H1 (cell line): ENCODE results near the gene GDAP1L1.

Experiments used
- RBBP5 ChIP-seq: IDR thresholded peaks from 2 replicates; pipeline ENCODE4 v1.7.1; 2012; ENCODE audit warnings: low read depth, mild to moderate bottlenecking, inconsistent platforms, low read length, moderate library complexity, borderline replicate concordance
- TF ChIP-seq, protein P1 (sequence below), 3 experiments: IDR thresholded peaks; 1 replicate in 2 of 3; 2 replicates in 1 of 3; pipeline versions ENCODE4 v1.5.1 to v1.6.1; 2011; ENCODE audit warnings: low read length in 3 of 3, mild to moderate bottlenecking in 3 of 3, inconsistent platforms in 2 of 3, low read depth in 1 of 3, moderate library complexity in 1 of 3; ENCODE audit not compliant: insufficient read depth in 1 of 3; ENCODE audit errors: control extremely low read depth in 1 of 3

DNA sequence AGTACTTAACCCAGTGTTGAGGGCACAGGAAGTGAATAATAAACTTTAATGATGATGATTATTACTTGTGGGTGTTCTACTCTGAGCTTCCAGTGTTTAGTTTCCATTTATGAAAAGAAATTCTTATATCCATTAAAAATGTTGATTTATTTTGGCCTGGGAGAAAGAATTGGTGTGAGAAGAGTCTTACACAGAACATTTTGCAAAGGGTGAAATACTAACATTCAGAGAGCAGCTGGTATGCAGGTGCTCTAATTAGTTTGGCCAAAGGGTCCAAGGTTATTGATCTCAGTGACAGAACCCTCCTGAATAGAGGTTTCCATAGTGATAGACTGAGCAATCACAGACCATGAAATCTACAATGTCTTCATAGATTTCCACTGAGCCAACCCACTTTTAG is 41.0 kb upstream of the GDAP1L1 start:
- TF ChIP-seq, protein P1, sequence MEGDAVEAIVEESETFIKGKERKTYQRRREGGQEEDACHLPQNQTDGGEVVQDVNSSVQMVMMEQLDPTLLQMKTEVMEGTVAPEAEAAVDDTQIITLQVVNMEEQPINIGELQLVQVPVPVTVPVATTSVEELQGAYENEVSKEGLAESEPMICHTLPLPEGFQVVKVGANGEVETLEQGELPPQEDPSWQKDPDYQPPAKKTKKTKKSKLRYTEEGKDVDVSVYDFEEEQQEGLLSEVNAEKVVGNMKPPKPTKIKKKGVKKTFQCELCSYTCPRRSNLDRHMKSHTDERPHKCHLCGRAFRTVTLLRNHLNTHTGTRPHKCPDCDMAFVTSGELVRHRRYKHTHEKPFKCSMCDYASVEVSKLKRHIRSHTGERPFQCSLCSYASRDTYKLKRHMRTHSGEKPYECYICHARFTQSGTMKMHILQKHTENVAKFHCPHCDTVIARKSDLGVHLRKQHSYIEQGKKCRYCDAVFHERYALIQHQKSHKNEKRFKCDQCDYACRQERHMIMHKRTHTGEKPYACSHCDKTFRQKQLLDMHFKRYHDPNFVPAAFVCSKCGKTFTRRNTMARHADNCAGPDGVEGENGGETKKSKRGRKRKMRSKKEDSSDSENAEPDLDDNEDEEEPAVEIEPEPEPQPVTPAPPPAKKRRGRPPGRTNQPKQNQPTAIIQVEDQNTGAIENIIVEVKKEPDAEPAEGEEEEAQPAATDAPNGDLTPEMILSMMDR (IDR thresholded peaks at IDR 0.05; ENCODE audit: control extremely low read depth in 1 of 3, insufficient read depth in 1 of 3, low read depth in 1 of 3, low read length in 3 of 3): no peak
- TF ChIP-seq RBBP5: no peak
